Esophagus muscularis mucosa (tissue), 4 donors: ENCODE data around the gene FNBP1. TPM values are rescaled to one million over a fixed set of nuclear protein-coding genes. Genes with fewer than 3 reads are reported as not detected.

ENCODE experiments used
- DNase-seq: peaks from one replicate; pipeline ENCODE4 v3.0.0-alpha.2; 2017; ENCODE audit errors: extremely low spot score
- H3K27ac ChIP-seq, 4 donors: fragments of 200-600 bp; sonication (generic); replicated peaks in 1 of 4; 1 replicate in 3 of 4; 2 replicates in 1 of 4; pipeline ENCODE4 v1.5.1; 2016 to 2019; ENCODE audit warnings: mild to moderate bottlenecking in 1 of 4
- H3K27me3 ChIP-seq, 4 donors: fragments of 200-600 bp; sonication (generic); one replicate each; pipeline versions ENCODE4 v1.5.1 to v1.6.0; 2016 to 2019
- H3K36me3 ChIP-seq, 4 donors: fragments of 200-600 bp; sonication (generic); one replicate each; pipeline ENCODE4 v1.5.1; 2016 to 2019
- H3K4me1 ChIP-seq, 4 donors: fragments of 200-600 bp; sonication (generic); one replicate each; pipeline ENCODE4 v1.5.1; 2016 to 2019
- H3K4me3 ChIP-seq, 4 donors: fragments of 200-600 bp; sonication (generic); 1 replicate in 2 of 4; 2 replicates in 2 of 4; pipeline ENCODE4 v1.5.1; 2016 to 2019; ENCODE audit warnings: mild to moderate bottlenecking in 4 of 4, moderate library complexity in 1 of 4
- H3K9me3 ChIP-seq, 4 donors: fragments of 200-600 bp; sonication (generic); 1 replicate in 3 of 4; 2 replicates in 1 of 4; pipeline ENCODE4 v1.5.1; 2016 to 2019
- CTCF ChIP-seq, 3 experiments: fragments of 200-600 bp in 2 of 3; fragments of 450-650 bp in 1 of 3; sonication (generic) in 2 of 3; IDR thresholded peaks; one replicate each; pipeline ENCODE4 v1.5.1; 2017 to 2019; ENCODE audit warnings: antibody characterized with exemption in 3 of 3, mild to moderate bottlenecking in 2 of 3, moderate library complexity in 1 of 3
- EP300 ChIP-seq: sonication (generic); formaldehyde crosslinking; IDR thresholded peaks from one replicate; pipeline ENCODE4 v1.6.1; 2017; ENCODE audit warnings: antibody characterized with exemption
- POLR2A ChIP-seq: fragments of 450-650 bp; IDR thresholded peaks from one replicate; pipeline ENCODE4 v1.6.1; 2017; ENCODE audit warnings: antibody characterized with exemption, moderate library complexity, mild to moderate bottlenecking, low read depth
- POLR2AphosphoS5 ChIP-seq, 2 donors: sonication (generic); formaldehyde crosslinking; IDR thresholded peaks; one replicate each; pipeline ENCODE4 v1.6.1; 2017; ENCODE audit warnings: antibody characterized with exemption in 2 of 2
- WGBS: methylation state at CpG from one replicate; pipeline ENCODE4 v1.1.5; 2018; 5-methylcytosine and 5-hydroxymethylcytosine counted together
- intact Hi-C: fragments of 100-400 bp; cut with DNase I; formaldehyde crosslinking; loops from one replicate; pipeline ENCODE4 v1.15.1; 2023
- small RNA-seq, 3 donors: library from RNA; depleted of rRNA; stranded (forward); fragments of <200 nt; gene quantifications; one replicate each; pipeline ENCODE3, GENCODE V24; 2016
- total RNA-seq, 4 donors: library from RNA; depleted of rRNA; stranded (reverse); fragments of >200 nt; gene quantifications; one replicate each; pipeline versions ENCODE4 v1.1.0 to v1.2.1, GENCODE V29; 2016

The FNBP1 gene
- total RNA-seq, 4 donors from 2014 or later: 177 to 317 (median 254) TPM

- Histone ChIP-seq H3K9me3 (no peaks in the 10 kb centered on the region), H3K4me3 (no peak overlapping the region), H3K4me1 (peaks cover 19 to 48% (median 43%) of the 10 kb centered on the region in 4 donors), H3K27me3 (no peaks in the 10 kb centered on the region), H3K36me3 (peaks cover 0 to 11% (median 8%) of the 10 kb centered on the region in 4 donors), H3K27ac (peak overlapping the region in 1 of 4 donors; percentile 26)
- intact Hi-C loops: no loop called here
- TF ChIP-seq CTCF (IDR thresholded peaks at IDR 0.05) (no peak), POLR2AphosphoS5 (IDR thresholded peaks at IDR 0.05) (no peak), POLR2A (no peak), EP300 (no peak)
- WGBS: 69% methylated on average over 10 of the region's 10 CpGs
- DNase-seq: no peak
Observed at GRCh38 chr9:129839324-129840023, 203.5 kb downstream of the FNBP1 start.

GRCh38 chr9:129838707-129839259, 204.2 kb downstream of the FNBP1 start:
- H3K27ac ChIP-seq: no peak overlapping the region
- intact Hi-C loops: no loop called here
- H3K9me3 ChIP-seq: no peaks in the 10 kb centered on the region
- no peaks in the 10 kb centered on the region for H3K27me3 ChIP-seq
- H3K4me3 ChIP-seq: no peak overlapping the region
- peaks cover 0 to 8% (median 7%) of the 10 kb centered on the region in 4 donors for H3K36me3 ChIP-seq
- no peak for DNase-seq
- peaks cover 25 to 55% (median 50%) of the 10 kb centered on the region in 4 donors for H3K4me1 ChIP-seq
- WGBS: 81% methylated on average over 12 of the region's 12 CpGs
- TF ChIP-seq CTCF (IDR thresholded peaks at IDR 0.05): no peak
- TF ChIP-seq POLR2AphosphoS5 (IDR thresholded peaks at IDR 0.05): no peak
- TF ChIP-seq EP300: no peak
- TF ChIP-seq POLR2A: no peak

Small RNAs within 50 kb of the gene (small RNA-seq; reads per million reads assigned to genes)
- gene MIR6855: 0 reads per million in 3 donors

Other genes starting within 250 kb of the FNBP1 start
- 10 to 100 TPM; 24.5 to 29.0 (median 26.0) TPM for gene TOR1B, start 240.0 kb downstream of the FNBP1 start, total RNA-seq
- 10 to 100 TPM; 29.7 to 46.4 (median 34.4) TPM for gene TOR1A, start 219.1 kb downstream of the FNBP1 start, total RNA-seq
- gene C9orf78, start 207.9 kb downstream of the FNBP1 start, total RNA-seq: 100 to 1,000 TPM in 1 of 4 donors, 10 to 100 TPM in 3; 47.3 to 139 (median 62.6) TPM
- gene USP20, start 207.7 kb downstream of the FNBP1 start, total RNA-seq: 10 to 100 TPM; 31.1 to 45.3 (median 38.7) TPM
- gene GPR107, start 10.7 kb upstream of the FNBP1 start, total RNA-seq: 10 to 100 TPM; 19.9 to 34.7 (median 30.8) TPM
- gene NCS1, start 129.2 kb upstream of the FNBP1 start, total RNA-seq: 100 to 1,000 TPM; 100 to 206 (median 122) TPM
- gene HMCN2, start 222.6 kb upstream of the FNBP1 start, total RNA-seq: 10 to 100 TPM in 3 of 4 donors, 1 to 10 TPM in 1; 9.1 to 38.6 (median 12.5) TPM